Measurements from ENCODE around the gene SLC25A21.
"Not testable (repeated sequence)": the region's sequence is repeated elsewhere in the genome, so short reads cannot be mapped to it uniquely, and the experiment has no call there.

SLC25A21 gene

DNA sequence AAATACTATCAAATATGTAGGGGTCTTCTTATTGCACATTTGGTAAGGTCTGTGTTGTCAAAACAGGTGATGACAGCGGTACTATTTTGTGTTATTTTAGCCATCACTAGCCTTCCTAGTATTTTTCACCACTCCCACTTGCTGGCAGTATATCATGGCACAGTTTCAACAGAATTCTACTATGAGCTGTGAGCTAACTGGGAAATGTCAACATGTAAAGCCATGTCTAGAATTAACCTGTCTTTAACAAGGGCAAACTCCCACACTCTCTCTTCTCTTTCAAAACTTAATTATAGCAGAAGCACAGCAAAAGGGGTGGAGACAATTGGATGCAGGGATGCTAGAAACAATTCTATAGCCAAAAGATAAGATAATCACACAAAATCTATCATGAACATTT, 257.3 kb downstream of the SLC25A21 start:
- peaks cover 5% of the 10 kb centered on the region for H3K4me1 Mint-ChIP-seq
- H3K27me3 Mint-ChIP-seq (ENCODE audit: low read depth), result peaks cover 13% of the 10 kb centered on the region
- H3K4me3 Mint-ChIP-seq, result no peak overlapping the region
- TF ChIP-seq, protein P1, sequence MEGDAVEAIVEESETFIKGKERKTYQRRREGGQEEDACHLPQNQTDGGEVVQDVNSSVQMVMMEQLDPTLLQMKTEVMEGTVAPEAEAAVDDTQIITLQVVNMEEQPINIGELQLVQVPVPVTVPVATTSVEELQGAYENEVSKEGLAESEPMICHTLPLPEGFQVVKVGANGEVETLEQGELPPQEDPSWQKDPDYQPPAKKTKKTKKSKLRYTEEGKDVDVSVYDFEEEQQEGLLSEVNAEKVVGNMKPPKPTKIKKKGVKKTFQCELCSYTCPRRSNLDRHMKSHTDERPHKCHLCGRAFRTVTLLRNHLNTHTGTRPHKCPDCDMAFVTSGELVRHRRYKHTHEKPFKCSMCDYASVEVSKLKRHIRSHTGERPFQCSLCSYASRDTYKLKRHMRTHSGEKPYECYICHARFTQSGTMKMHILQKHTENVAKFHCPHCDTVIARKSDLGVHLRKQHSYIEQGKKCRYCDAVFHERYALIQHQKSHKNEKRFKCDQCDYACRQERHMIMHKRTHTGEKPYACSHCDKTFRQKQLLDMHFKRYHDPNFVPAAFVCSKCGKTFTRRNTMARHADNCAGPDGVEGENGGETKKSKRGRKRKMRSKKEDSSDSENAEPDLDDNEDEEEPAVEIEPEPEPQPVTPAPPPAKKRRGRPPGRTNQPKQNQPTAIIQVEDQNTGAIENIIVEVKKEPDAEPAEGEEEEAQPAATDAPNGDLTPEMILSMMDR (IDR thresholded peaks at IDR 0.05; ENCODE audit: unreplicated experiment in 3 of 3), result no peak
- H3K27ac Mint-ChIP-seq, result no peak overlapping the region
- no peaks in the 10 kb centered on the region for H3K36me3 Mint-ChIP-seq (ENCODE audit: low read depth)
- no peaks in the 10 kb centered on the region for H3K9me3 Mint-ChIP-seq

DNA sequence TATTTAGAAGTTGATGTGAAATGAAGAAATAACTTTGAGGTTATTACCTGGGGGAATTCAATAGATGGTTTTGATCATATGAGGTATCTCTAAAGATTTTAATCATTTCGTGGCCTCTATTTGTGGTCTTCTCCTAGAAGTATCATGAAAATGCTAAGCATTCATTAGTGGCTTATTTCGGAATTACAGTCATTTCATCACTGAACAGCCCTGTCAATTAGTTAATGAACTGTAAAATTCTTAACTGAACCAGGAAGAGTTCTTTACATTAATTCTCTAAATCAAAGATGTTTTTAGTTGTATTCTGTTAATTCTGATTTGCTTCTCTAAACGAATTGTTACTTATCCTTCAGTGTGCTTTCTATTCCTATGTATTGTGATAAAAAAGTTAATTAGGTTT, 261.8 kb downstream of the SLC25A21 start:
- no peaks in the 10 kb centered on the region for H3K36me3 Mint-ChIP-seq (ENCODE audit: low read depth)
- peaks cover 5% of the 10 kb centered on the region for H3K4me1 Mint-ChIP-seq
- H3K27me3 Mint-ChIP-seq (ENCODE audit: low read depth), result peaks cover 5% of the 10 kb centered on the region
- H3K4me3 Mint-ChIP-seq, result no peak overlapping the region
- no peak overlapping the region for H3K27ac Mint-ChIP-seq
- no peaks in the 10 kb centered on the region for H3K9me3 Mint-ChIP-seq
- TF ChIP-seq, protein P1 (IDR thresholded peaks at IDR 0.05; ENCODE audit: unreplicated experiment in 3 of 3), result no peak

- Mint-ChIP-seq H3K27ac (no peak overlapping the region), H3K4me1 (no peaks in the 10 kb centered on the region), H3K9me3 (no peaks in the 10 kb centered on the region), H3K36me3 (ENCODE audit: low read depth) (no peaks in the 10 kb centered on the region), H3K4me3 (no peak overlapping the region), H3K27me3 (ENCODE audit: low read depth) (no peaks in the 10 kb centered on the region)
- TF ChIP-seq, protein P1 (IDR thresholded peaks at IDR 0.05; ENCODE audit: unreplicated experiment in 3 of 3), result no peak
These were observed 267.0 kb downstream of the SLC25A21 start for GRCh38 chr14:36905272-36905888.

DNA sequence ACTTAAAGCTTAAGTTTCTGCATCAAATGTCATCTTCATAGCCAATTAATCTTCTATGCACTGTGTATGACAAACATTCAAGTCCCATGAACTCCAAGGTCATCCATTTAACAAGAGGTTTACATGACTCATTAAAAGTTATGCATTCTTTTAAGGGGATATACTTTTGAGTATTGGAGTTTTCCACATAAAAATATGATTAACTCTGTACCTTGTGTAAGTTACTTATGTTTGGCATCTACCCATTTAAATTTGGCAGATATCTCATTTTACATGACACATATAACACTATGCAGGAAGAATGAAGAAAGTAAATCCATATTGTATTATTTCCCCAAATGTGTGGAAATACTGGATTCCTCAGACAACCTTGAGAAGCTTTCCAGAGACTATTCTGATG, 270.5 kb downstream of the SLC25A21 start:
- H3K36me3 Mint-ChIP-seq (ENCODE audit: low read depth), result no peaks in the 10 kb centered on the region
- no peak overlapping the region for H3K4me3 Mint-ChIP-seq
- H3K27me3 Mint-ChIP-seq (ENCODE audit: low read depth), result peaks cover 4% of the 10 kb centered on the region
- H3K9me3 Mint-ChIP-seq, result peaks cover 11% of the 10 kb centered on the region
- H3K4me1 Mint-ChIP-seq, result no peaks in the 10 kb centered on the region
- TF ChIP-seq, protein P1 (IDR thresholded peaks at IDR 0.05; ENCODE audit: unreplicated experiment in 3 of 3), result no peak
- no peak overlapping the region for H3K27ac Mint-ChIP-seq

DNA sequence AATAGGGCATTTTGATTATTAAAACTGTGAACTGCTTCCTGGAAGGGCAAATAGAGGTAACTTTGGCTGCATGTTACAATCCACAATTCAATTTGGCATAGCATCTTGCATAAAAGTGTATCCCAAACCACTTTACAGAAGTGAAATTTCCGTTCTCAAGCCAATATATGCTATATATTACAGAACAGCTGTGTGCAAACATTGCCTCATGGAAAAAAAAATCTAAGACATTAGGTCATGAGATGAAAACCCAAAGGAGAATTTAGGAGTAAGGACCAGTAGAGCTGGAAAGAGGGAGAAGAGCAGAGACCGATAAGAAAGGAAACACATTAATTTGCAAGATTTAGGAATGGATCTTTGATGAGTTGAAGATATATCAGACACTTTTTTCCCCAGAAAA, 271.6 kb downstream of the SLC25A21 start:
- no peaks in the 10 kb centered on the region for H3K4me1 Mint-ChIP-seq
- peaks cover 4% of the 10 kb centered on the region for H3K27me3 Mint-ChIP-seq (ENCODE audit: low read depth)
- TF ChIP-seq, protein P1 (IDR thresholded peaks at IDR 0.05; ENCODE audit: unreplicated experiment in 3 of 3), result no peak
- H3K9me3 Mint-ChIP-seq, result peaks cover 13% of the 10 kb centered on the region
- no peak overlapping the region for H3K4me3 Mint-ChIP-seq
- no peaks in the 10 kb centered on the region for H3K36me3 Mint-ChIP-seq (ENCODE audit: low read depth)
- no peak overlapping the region for H3K27ac Mint-ChIP-seq

DNA sequence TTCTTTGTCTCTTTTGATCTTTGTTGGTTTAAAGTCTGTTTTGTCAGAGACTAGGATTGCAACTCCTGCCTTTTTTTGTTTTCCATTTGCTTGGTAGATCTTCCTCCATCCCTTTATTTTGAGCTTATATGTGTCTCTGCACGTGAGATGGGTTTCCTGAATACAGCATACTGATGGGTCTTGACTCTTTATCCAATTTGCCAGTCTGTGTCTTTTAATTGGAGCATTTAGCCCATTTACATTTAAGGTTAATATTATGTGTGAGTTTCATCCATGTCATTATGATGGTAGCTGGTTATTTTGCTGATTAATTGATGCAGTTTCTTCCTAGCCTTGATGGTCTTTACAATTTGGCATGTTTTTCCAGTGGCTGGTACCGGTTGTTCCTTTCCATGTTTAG, 276.1 kb downstream of the SLC25A21 start:
- not testable (repeated sequence) for H3K27ac Mint-ChIP-seq; H3K36me3 Mint-ChIP-seq (ENCODE audit: low read depth); H3K4me1 Mint-ChIP-seq; H3K4me3 Mint-ChIP-seq; H3K27me3 Mint-ChIP-seq (ENCODE audit: low read depth)
- peaks cover 23% of the 10 kb centered on the region for H3K9me3 Mint-ChIP-seq

Measured in nephron (organoid).